A204.1 (cell line): ENCODE data around the gene PDE6A.
"Not testable (repeated sequence)": the region's sequence is repeated elsewhere in the genome, so short reads cannot be mapped to it uniquely, and the experiment has no call there.

Experiments
- FAIRE-seq: peaks from 2 replicates; lab custom pipeline; 2012; peaks lifted over from hg19 to GRCh38; lab: Jason Lieb, UNC

Gene PDE6A

GRCh38 chr5:149858481-149858880 is 86.1 kb downstream of the PDE6A start:
- not testable (repeated sequence) for FAIRE-seq

GRCh38 chr5:149857499-149857898 is 87.1 kb downstream of the PDE6A start:
- FAIRE-seq: no peak

- no peak for FAIRE-seq
Observed at GRCh38 chr5:149855366-149855765, 89.2 kb downstream of the PDE6A start.

GRCh38 chr5:149854866-149855265 is 89.7 kb downstream of the PDE6A start:
- FAIRE-seq: no peak

- FAIRE-seq: no peak
Observed at GRCh38 chr5:149853701-149854100, 90.9 kb downstream of the PDE6A start.

GRCh38 chr5:149853331-149853648 is 91.3 kb downstream of the PDE6A start:
- FAIRE-seq: no peak

- peak; percentile 87 for FAIRE-seq
Observed at GRCh38 chr5:149852641-149853330, 91.8 kb downstream of the PDE6A start.

- no peak for FAIRE-seq
Observed at GRCh38 chr5:149851211-149851610, 93.4 kb downstream of the PDE6A start.

- no peak for FAIRE-seq
Observed at GRCh38 chr5:149849966-149850910, 94.4 kb downstream of the PDE6A start.

- FAIRE-seq: no peak
Observed at GRCh38 chr5:149849280-149849965, 95.2 kb downstream of the PDE6A start.

- no peak for FAIRE-seq
Observed at GRCh38 chr5:149847611-149848010, 97.0 kb downstream of the PDE6A start.

- FAIRE-seq: no peak
Observed at GRCh38 chr5:149846021-149846420, 98.6 kb downstream of the PDE6A start.

GRCh38 chr5:149845601-149846000 is 99.0 kb downstream of the PDE6A start:
- FAIRE-seq: no peak

GRCh38 chr5:149841851-149842793 is 102.5 kb downstream of the PDE6A start:
- FAIRE-seq: no peak

GRCh38 chr5:149840226-149840825 is 104.3 kb downstream of the PDE6A start:
- no peak for FAIRE-seq

GRCh38 chr5:149839761-149840160 is 104.8 kb downstream of the PDE6A start:
- no peak for FAIRE-seq

GRCh38 chr5:149838881-149839739 is 105.5 kb downstream of the PDE6A start:
- FAIRE-seq: no peak

GRCh38 chr5:149837680-149838269 is 106.8 kb downstream of the PDE6A start:
- no peak for FAIRE-seq

- FAIRE-seq: no peak
Observed at GRCh38 chr5:149836451-149837139, 108.0 kb downstream of the PDE6A start.
